ENCODE measurements around the gene CEBPZOS. TPM values are rescaled to one million over a fixed set of nuclear protein-coding genes. Genes with fewer than 3 reads are reported as not detected.

Gene CEBPZOS
- total RNA-seq, 4 donors from 2014 or later = 20.0 to 22.8 (median 21.4) TPM

- no peak for TF ChIP-seq CTCF (IDR thresholded peaks at IDR 0.05; ENCODE audit: low read depth)
These were observed 16.2 kb upstream of the CEBPZOS start for GRCh38 chr2:37180006-37180639.

DNA sequence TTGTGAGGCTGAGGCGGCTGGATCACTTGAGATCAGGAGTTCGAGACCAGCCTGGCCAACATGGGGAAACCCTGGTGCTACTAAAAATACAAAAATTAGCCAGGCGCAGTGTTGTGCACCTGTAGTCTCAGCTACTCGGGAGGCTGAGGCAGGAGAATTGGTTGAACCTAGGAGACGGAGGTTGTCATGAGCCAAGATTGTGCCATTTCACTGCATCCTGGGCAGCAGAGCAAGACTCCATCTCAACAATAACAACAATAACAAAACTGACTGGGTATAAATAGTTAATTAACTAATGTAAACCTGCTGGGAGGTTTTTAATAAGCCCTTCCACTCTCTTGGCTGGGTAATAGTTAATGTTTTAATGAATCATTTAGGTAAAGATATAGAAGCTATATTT, 15.7 kb upstream of the CEBPZOS start:
- TF ChIP-seq CTCF (IDR thresholded peaks at IDR 0.05; ENCODE audit: low read depth) = no peak

- TF ChIP-seq CTCF (IDR thresholded peaks at IDR 0.05; ENCODE audit: low read depth) = no peak
These were observed 14.3 kb upstream of the CEBPZOS start for GRCh38 chr2:37181726-37182684.

GRCh38 chr2:37188570-37188969, 7.7 kb upstream of the CEBPZOS start, which contains the start of gene SULT6B1:
Gene SULT6B1, minus strand, starts transcription at chr2:37188670. Its CDS starts 30 bp downstream, at chr2:37188640.
- TF ChIP-seq CTCF (IDR thresholded peaks at IDR 0.05; ENCODE audit: low read depth) = no peak

DNA sequence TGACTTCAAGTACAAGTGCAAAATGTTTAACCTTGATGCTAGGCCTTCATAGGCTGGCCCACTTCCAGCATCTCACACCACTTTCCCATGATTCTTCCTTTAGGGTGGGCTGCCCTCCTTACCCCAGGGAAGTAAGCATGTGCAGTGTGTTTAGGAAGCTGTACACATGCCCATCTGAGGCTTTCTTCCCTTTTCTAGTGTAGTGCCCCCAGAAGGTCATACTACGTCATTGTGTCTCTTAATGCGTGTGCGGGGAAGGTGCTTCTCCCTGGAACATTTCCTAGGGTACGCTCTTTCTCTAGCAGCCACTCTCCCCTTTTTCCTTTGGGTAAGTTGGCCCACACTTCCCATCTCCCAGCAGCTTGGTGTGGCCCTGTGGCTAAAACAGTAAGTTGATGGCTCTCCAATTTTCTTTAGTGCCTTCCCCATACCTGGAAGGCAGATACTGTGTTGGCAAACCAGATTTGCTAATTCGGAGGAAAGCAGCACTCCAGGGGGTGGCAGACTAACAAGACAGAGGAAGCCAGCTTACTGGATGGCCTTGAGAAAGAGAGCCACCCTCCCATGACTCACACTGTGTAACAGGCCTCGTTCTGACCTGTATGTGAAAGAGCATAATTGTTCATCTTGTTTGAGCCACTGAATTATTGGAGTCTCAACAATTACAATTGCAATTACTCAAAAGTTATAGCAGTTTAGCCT, 6.7 kb upstream of the CEBPZOS start:
- no peak for TF ChIP-seq CTCF (IDR thresholded peaks at IDR 0.05; ENCODE audit: low read depth)

GRCh38 chr2:37190290-37190689, 6.0 kb upstream of the CEBPZOS start:
- no peak for TF ChIP-seq CTCF (IDR thresholded peaks at IDR 0.05; ENCODE audit: low read depth)

GRCh38 chr2:37191253-37191652, 5.0 kb upstream of the CEBPZOS start:
- no peak for TF ChIP-seq CTCF (IDR thresholded peaks at IDR 0.05; ENCODE audit: low read depth)
